ENCODE measurements around the gene PIEZO2. TPM values are rescaled to one million over a fixed set of nuclear protein-coding genes. Genes with fewer than 3 reads are reported as not detected.
"Not testable (repeated sequence)": the region's sequence is repeated elsewhere in the genome, so short reads cannot be mapped to it uniquely, and the experiment has no call there.

PIEZO2 gene
- total and polyA plus RNA-seq, 4 donors: 2.6 to 233 (median 18.8) TPM

DNA sequence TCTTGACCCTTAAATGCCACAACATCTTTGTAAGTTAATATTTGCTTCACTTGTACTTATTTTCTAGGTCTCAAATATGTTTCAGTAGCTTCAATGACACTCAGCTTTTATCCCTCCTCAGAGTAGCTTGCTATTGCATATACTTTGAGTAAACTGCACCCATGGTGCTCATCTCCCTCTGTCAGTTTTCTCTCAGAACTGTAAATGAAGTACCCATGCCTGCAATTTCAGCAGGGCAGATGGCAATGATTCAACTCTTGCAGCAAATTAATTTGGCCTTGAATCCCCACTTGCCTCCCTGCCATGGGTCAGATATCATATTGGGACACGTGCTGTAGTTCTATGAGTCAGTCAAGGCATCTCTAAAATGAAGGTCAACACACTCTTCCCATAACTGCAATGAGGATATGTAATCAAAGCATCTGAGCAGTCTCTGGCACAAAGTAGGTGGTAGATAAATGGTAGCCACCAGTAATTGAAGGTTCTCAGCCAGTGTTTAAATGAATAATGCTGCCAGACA, 225.8 kb downstream of the PIEZO2 start:
- Histone ChIP-seq H3K27ac (ENCODE audit: low read depth in 1 of 2, low read length in 1 of 2) (no peak overlapping the region), H3K27me3 (ENCODE audit: control insufficient read depth in 3 of 3, insufficient read depth in 3 of 3, low read length in 2 of 3) (no peaks in the 10 kb centered on the region), H3K36me3 (ENCODE audit: control insufficient read depth in 4 of 4, insufficient read depth in 4 of 4, low read length in 4 of 4) (peaks cover 0 to 10% (median 0%) of the 10 kb centered on the region in 4 donors), H3K9ac (ENCODE audit: insufficient read depth in 1 of 2, low read length in 2 of 2) (peak overlapping the region in 1 of 2 donors; percentile 13), H3K4me1 (ENCODE audit: control insufficient read depth in 5 of 5, insufficient read depth in 5 of 5, low read length in 5 of 5) (peaks cover 0 to 71% (median 4%) of the 10 kb centered on the region in 5 donors), H3K9me3 (ENCODE audit: control insufficient read depth in 4 of 4, insufficient read depth in 3 of 4, low read length in 3 of 4) (peaks cover 0 to 2% (median 0%) of the 10 kb centered on the region in 4 donors), H3K4me3 (no peak overlapping the region)
- ATAC-seq (ENCODE audit: insufficient read depth, low FRiP score) (no peak), DNase-seq (no peak)
- WGBS, 2 donors: 82 to 84% methylated on average over 1 of the region's 1 CpG
- TF ChIP-seq, protein P1, sequence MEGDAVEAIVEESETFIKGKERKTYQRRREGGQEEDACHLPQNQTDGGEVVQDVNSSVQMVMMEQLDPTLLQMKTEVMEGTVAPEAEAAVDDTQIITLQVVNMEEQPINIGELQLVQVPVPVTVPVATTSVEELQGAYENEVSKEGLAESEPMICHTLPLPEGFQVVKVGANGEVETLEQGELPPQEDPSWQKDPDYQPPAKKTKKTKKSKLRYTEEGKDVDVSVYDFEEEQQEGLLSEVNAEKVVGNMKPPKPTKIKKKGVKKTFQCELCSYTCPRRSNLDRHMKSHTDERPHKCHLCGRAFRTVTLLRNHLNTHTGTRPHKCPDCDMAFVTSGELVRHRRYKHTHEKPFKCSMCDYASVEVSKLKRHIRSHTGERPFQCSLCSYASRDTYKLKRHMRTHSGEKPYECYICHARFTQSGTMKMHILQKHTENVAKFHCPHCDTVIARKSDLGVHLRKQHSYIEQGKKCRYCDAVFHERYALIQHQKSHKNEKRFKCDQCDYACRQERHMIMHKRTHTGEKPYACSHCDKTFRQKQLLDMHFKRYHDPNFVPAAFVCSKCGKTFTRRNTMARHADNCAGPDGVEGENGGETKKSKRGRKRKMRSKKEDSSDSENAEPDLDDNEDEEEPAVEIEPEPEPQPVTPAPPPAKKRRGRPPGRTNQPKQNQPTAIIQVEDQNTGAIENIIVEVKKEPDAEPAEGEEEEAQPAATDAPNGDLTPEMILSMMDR (IDR thresholded peaks at IDR 0.05; ENCODE audit: control extremely low read depth, extremely low read depth): no peak

DNA sequence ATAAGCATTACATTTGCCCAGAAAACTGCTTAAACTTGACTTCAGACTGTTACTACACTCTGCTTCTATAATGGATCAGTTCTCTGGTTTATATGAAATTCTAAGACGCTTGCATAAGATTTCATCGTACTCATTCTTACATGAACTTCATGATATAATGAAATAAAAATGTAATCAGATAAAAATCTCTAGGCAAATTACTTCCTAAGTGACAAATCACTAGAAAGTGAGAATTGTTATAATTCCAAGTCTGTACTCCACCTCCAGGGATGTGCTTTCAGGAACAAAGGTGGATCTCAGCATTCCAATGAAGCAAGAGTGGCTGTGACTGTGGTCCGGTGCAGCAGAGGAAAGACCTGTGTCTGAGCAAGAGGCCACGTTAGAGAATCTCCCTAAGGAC, 226.2 kb downstream of the PIEZO2 start:
- Histone ChIP-seq H3K27me3 (ENCODE audit: control insufficient read depth in 3 of 3, insufficient read depth in 3 of 3, low read length in 2 of 3) (no peaks in the 10 kb centered on the region), H3K27ac (ENCODE audit: low read depth in 1 of 2, low read length in 1 of 2) (no peak overlapping the region), H3K9ac (ENCODE audit: insufficient read depth in 1 of 2, low read length in 2 of 2) (no peak overlapping the region), H3K9me3 (ENCODE audit: control insufficient read depth in 4 of 4, insufficient read depth in 3 of 4, low read length in 3 of 4) (peaks cover 0 to 2% (median 0%) of the 10 kb centered on the region in 4 donors), H3K36me3 (ENCODE audit: control insufficient read depth in 4 of 4, insufficient read depth in 4 of 4, low read length in 4 of 4) (peaks cover 0 to 10% (median 0%) of the 10 kb centered on the region in 4 donors), H3K4me1 (ENCODE audit: control insufficient read depth in 5 of 5, insufficient read depth in 5 of 5, low read length in 5 of 5) (peaks cover 0 to 66% (median 4%) of the 10 kb centered on the region in 5 donors), H3K4me3 (no peak overlapping the region)
- DNase-seq (no peak), ATAC-seq (ENCODE audit: insufficient read depth, low FRiP score) (no peak)
- 66 to 71% methylated on average over 4 of the region's 4 CpGs for whole genome bisulfite sequencing, 2 donors
- TF ChIP-seq, protein P1 (IDR thresholded peaks at IDR 0.05; ENCODE audit: control extremely low read depth, extremely low read depth): no peak

DNA sequence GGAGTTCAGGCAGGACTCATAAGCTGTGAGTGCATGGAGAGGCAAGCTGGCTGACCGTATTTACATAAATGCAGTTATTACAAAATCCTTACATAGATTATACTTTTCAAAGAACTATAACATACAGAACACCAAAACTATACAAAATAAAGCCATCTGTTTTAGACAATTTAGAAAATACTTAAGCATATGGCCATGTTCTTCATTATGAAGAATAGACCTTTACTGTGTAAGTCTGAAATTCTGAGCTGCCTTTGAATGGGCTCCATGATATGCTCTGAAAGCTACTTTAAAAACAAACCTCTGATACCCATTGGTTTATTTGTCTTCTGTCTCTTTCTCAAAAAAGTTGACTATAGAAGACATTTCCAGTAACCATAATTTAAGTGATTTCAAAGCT, 226.7 kb downstream of the PIEZO2 start:
- not testable (repeated sequence) for H3K9ac ChIP-seq (ENCODE audit: insufficient read depth in 1 of 2, low read length in 2 of 2); H3K9me3 ChIP-seq (ENCODE audit: control insufficient read depth in 4 of 4, insufficient read depth in 3 of 4, low read length in 3 of 4); DNase-seq; H3K27me3 ChIP-seq (ENCODE audit: control insufficient read depth in 3 of 3, insufficient read depth in 3 of 3, low read length in 2 of 3); H3K4me3 ChIP-seq; ATAC-seq (ENCODE audit: insufficient read depth, low FRiP score); H3K36me3 ChIP-seq (ENCODE audit: control insufficient read depth in 4 of 4, insufficient read depth in 4 of 4, low read length in 4 of 4); H3K27ac ChIP-seq (ENCODE audit: low read depth in 1 of 2, low read length in 1 of 2)
- H3K4me1 ChIP-seq (ENCODE audit: control insufficient read depth in 5 of 5, insufficient read depth in 5 of 5, low read length in 5 of 5): peaks cover 0 to 62% (median 4%) of the 10 kb centered on the region in 5 donors
- whole genome bisulfite sequencing, 2 donors: 80 to 86% methylated on average over 1 of the region's 1 CpG

DNA sequence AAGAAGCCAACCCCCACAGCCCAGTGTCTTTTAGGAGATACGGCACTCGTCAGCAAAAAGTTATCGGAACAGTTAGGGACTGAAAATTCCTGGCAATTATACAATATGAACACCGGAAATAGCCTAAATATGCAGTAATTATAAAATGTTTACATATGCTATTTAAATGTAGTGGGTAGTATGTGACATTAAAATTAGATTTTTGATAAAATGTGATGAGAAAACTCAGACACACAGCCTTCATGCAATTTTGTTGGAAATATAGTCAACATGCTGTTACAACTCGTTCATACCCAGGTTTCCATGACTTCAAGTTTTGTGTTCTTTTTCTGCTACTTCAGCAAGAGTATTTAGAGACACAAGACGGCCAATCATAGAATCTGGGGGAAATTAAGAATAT, 229.1 kb downstream of the PIEZO2 start:
- H3K4me1 ChIP-seq (ENCODE audit: control insufficient read depth in 5 of 5, insufficient read depth in 5 of 5, low read length in 5 of 5): peaks cover 0 to 38% (median 0%) of the 10 kb centered on the region in 5 donors
- 80 to 85% methylated on average over 6 of the region's 6 CpGs for WGBS, 2 donors
- H3K9ac ChIP-seq (ENCODE audit: insufficient read depth in 1 of 2, low read length in 2 of 2): peak overlapping the region in 1 of 2 donors; percentile 54
- not testable (repeated sequence) for H3K4me3 ChIP-seq; ATAC-seq (ENCODE audit: insufficient read depth, low FRiP score); H3K9me3 ChIP-seq (ENCODE audit: control insufficient read depth in 4 of 4, insufficient read depth in 3 of 4, low read length in 3 of 4); H3K27me3 ChIP-seq (ENCODE audit: control insufficient read depth in 3 of 3, insufficient read depth in 3 of 3, low read length in 2 of 3); H3K27ac ChIP-seq (ENCODE audit: low read depth in 1 of 2, low read length in 1 of 2)
- DNase-seq: peak in 2 of 3 donors; percentile 81 to 82
- H3K36me3 ChIP-seq (ENCODE audit: control insufficient read depth in 4 of 4, insufficient read depth in 4 of 4, low read length in 4 of 4): peaks cover 0 to 15% (median 0%) of the 10 kb centered on the region in 4 donors
